ENCODE data around the gene ICAM5.

Gene ICAM5

DNA sequence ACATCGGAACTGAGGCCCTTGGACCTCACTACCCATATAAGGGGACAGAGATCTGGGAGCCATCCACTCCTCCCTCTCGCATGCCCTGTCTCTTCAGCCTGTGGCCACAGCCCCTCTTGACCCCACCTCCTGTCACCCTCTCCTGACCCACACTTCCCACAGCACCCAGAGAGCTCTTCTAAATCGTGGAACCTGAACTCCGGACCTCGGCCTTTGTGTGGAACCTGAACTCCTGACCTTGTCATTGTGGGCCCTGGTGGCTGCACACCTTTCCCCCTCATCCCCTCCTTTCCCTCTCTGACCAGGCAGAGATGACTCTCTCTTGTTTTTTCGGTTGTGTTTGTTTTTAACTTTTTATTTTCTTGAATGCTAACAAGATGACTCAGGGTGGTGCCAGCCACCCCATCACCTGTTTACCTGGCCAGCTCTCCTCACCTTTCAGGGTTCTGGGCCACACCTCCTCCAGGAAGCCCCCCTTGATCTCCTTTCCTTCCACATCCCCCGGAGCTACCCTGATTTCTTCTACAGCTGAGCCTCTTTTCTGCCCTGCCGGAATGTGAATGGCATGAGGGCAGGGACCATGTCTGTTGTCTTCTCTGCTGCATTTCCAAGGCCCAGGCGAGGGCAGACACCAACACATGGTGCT, 32.7 kb upstream of the ICAM5 start:
- Histone ChIP-seq H3K4me1 (ENCODE audit: control insufficient read depth, insufficient read depth, low read length) (peaks cover 7% of the 10 kb centered on the region), H3K4me3 (ENCODE audit: low read length) (no peak overlapping the region), H3K36me3 (ENCODE audit: control insufficient read depth, insufficient read depth, low read length, severe bottlenecking) (peaks cover 58% of the 10 kb centered on the region), H3K9me3 (ENCODE audit: control insufficient read depth, low read length) (no peaks in the 10 kb centered on the region), H3K9ac (ENCODE audit: low read length) (no peak overlapping the region), H3K27me3 (replicated peaks; ENCODE audit: control insufficient read depth, insufficient read depth, low read length) (no peaks in the 10 kb centered on the region)
- DNase-seq (ENCODE audit: low read depth): no peak

DNA sequence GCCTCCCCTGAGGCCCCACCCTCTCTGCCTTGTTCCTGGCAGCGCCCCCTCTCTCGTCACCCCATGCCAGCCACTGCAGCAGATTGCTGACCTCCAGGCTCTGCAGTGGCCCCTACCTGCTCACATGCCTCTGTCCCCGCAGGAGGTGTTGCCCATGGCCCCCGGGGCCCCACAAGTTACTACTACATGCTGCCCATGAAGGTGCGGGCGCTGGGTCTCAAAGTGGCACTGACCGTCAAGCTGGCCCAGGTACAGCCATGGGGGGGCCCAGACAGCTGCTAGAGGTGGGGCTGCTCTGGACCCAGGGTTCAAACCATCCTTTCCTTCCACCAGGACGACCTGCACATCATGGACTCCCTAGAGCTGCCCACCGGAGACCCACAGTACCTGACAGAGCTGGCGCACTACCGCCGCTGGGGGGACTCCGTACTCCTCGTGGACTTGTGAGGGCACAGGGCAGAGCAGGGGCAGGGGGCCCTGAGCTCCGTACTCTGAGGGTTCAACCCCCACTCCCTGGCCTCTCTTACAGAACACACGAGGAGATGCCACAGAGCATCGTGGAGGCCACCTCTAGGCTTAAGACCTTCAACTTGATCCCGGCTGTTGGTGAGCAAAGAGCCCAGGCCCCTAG, 31.6 kb upstream of the ICAM5 start:
- DNase-seq (ENCODE audit: low read depth): no peak

DNA sequence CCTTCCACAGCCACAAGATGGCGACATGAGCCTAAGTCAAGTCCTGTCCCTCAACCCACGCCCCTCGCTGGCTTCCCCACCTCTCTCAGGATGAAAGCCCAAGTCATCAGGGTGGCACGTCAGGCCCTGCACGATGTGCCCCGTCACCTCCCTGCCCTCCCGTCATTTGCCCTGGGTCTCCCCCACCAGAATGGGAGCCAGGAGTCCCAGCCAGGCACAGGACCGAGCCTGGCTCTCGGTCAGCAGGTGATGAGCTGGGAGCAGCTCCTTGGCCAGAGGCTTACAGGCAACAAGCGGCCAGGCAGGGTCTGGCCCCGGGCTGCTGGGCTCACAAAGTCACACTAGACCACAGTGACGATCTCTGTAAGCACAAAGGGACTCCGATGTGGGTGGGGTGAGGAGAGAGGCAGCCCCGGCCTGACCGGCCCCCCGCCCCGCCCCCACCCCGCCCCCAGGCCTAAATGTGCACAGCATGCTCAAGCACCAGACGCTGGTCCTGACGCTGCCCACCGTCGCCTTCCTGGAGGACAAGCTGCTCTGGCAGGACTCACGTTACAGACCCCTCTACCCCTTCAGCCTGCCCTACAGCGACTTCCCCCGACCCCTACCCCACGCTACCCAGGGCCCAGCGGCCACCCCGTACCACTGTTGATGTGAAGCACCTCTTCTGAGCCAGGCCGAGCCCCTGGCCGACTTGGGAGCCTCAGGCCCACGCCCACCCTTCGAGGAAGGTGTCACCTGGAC, 30.4 kb upstream of the ICAM5 start:
- H3K4me1 ChIP-seq (ENCODE audit: control insufficient read depth, insufficient read depth, low read length): no peaks in the 10 kb centered on the region
- H3K27me3 ChIP-seq (replicated peaks; ENCODE audit: control insufficient read depth, insufficient read depth, low read length): no peaks in the 10 kb centered on the region
- H3K9ac ChIP-seq (ENCODE audit: low read length): no peak overlapping the region
- DNase-seq (ENCODE audit: low read depth): peak; percentile 94
- H3K4me3 ChIP-seq (ENCODE audit: low read length): no peak overlapping the region
- peaks cover 48% of the 10 kb centered on the region for H3K36me3 ChIP-seq (ENCODE audit: control insufficient read depth, insufficient read depth, low read length, severe bottlenecking)
- H3K9me3 ChIP-seq (ENCODE audit: control insufficient read depth, low read length): no peaks in the 10 kb centered on the region

More for the DNA sequence above, 31.6 kb upstream of the ICAM5 start:
- Histone ChIP-seq H3K4me3 (ENCODE audit: low read length) (no peak overlapping the region), H3K9me3 (ENCODE audit: control insufficient read depth, low read length) (no peaks in the 10 kb centered on the region), H3K27me3 (replicated peaks; ENCODE audit: control insufficient read depth, insufficient read depth, low read length) (no peaks in the 10 kb centered on the region), H3K9ac (ENCODE audit: low read length) (no peak overlapping the region), H3K36me3 (ENCODE audit: control insufficient read depth, insufficient read depth, low read length, severe bottlenecking) (peaks cover 58% of the 10 kb centered on the region), H3K4me1 (ENCODE audit: control insufficient read depth, insufficient read depth, low read length) (no peaks in the 10 kb centered on the region)

DNA sequence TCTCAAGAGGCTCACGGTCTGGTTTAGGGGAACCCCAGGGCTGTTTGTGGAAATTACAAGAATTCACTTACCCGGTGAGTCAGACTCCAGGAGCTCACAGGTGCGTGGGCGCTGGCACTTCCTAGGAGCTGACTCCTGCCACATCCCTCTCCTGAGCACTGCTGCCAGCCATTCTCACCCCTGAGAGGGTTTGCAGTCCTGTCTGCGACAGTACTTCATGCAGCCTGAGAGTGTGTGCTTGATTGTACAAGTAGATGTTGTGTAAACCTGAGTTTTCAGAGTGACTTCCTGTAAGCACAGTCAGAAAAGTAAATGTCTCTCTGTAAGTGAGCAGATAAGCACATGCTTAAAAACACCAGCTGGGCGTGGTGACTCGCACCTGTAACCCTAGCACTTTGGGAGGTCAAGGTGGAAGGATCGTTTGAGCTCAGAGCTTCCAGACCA, 29.6 kb upstream of the ICAM5 start:
- no peak overlapping the region for H3K4me3 ChIP-seq (ENCODE audit: low read length)
- no peaks in the 10 kb centered on the region for H3K4me1 ChIP-seq (ENCODE audit: control insufficient read depth, insufficient read depth, low read length)
- DNase-seq (ENCODE audit: low read depth): no peak

GRCh38 chr19:10262771-10263170, 27.0 kb upstream of the ICAM5 start:
- DNase-seq (ENCODE audit: low read depth): no peak
- H3K9me3 ChIP-seq (ENCODE audit: control insufficient read depth, low read length): no peaks in the 10 kb centered on the region
- no peak overlapping the region for H3K9ac ChIP-seq (ENCODE audit: low read length)
- H3K27me3 ChIP-seq (replicated peaks; ENCODE audit: control insufficient read depth, insufficient read depth, low read length): no peaks in the 10 kb centered on the region
- no peak overlapping the region for H3K4me3 ChIP-seq (ENCODE audit: low read length)
- H3K4me1 ChIP-seq (ENCODE audit: control insufficient read depth, insufficient read depth, low read length): no peaks in the 10 kb centered on the region
- peaks cover 19% of the 10 kb centered on the region for H3K36me3 ChIP-seq (ENCODE audit: control insufficient read depth, insufficient read depth, low read length, severe bottlenecking)

More for the DNA sequence above, 29.6 kb upstream of the ICAM5 start:
- H3K9ac ChIP-seq (ENCODE audit: low read length): no peak overlapping the region
- peaks cover 40% of the 10 kb centered on the region for H3K36me3 ChIP-seq (ENCODE audit: control insufficient read depth, insufficient read depth, low read length, severe bottlenecking)
- no peaks in the 10 kb centered on the region for H3K27me3 ChIP-seq (replicated peaks; ENCODE audit: control insufficient read depth, insufficient read depth, low read length)
- no peaks in the 10 kb centered on the region for H3K9me3 ChIP-seq (ENCODE audit: control insufficient read depth, low read length)

DNA sequence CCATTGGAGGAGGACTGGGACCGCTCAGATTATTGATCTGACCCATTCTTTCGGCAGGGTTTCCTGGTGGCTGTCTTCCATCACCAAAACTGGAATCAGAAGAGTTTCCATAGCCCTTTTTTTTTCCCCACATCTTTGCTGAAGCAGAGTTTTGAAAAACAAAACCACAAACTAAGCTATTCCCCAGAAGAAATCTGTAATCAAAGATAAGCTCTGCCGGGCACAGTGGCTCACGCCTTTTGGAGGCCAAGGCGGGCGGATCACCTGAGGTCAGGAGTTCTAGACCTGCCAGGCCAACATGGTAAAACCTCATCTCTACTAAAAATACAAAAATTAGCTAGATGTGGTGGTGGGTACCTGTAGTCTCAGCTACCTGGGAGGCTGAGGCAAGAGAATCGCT, 23.0 kb upstream of the ICAM5 start:
- H3K9me3 ChIP-seq (ENCODE audit: control insufficient read depth, low read length): no peaks in the 10 kb centered on the region
- no peaks in the 10 kb centered on the region for H3K27me3 ChIP-seq (replicated peaks; ENCODE audit: control insufficient read depth, insufficient read depth, low read length)
- DNase-seq (ENCODE audit: low read depth): no peak
- no peak overlapping the region for H3K9ac ChIP-seq (ENCODE audit: low read length)
- H3K4me3 ChIP-seq (ENCODE audit: low read length): no peak overlapping the region
- H3K4me1 ChIP-seq (ENCODE audit: control insufficient read depth, insufficient read depth, low read length): peaks cover 5% of the 10 kb centered on the region
- H3K36me3 ChIP-seq (ENCODE audit: control insufficient read depth, insufficient read depth, low read length, severe bottlenecking): no peaks in the 10 kb centered on the region

- DNase-seq (ENCODE audit: low read depth): no peak
- Histone ChIP-seq H3K9me3 (ENCODE audit: control insufficient read depth, low read length) (no peaks in the 10 kb centered on the region), H3K9ac (ENCODE audit: low read length) (no peak overlapping the region), H3K4me3 (ENCODE audit: low read length) (no peak overlapping the region), H3K4me1 (ENCODE audit: control insufficient read depth, insufficient read depth, low read length) (peaks cover 5% of the 10 kb centered on the region), H3K36me3 (ENCODE audit: control insufficient read depth, insufficient read depth, low read length, severe bottlenecking) (no peaks in the 10 kb centered on the region), H3K27me3 (replicated peaks; ENCODE audit: control insufficient read depth, insufficient read depth, low read length) (no peaks in the 10 kb centered on the region)
These were observed 21.7 kb upstream of the ICAM5 start for GRCh38 chr19:10268071-10268470.

DNA sequence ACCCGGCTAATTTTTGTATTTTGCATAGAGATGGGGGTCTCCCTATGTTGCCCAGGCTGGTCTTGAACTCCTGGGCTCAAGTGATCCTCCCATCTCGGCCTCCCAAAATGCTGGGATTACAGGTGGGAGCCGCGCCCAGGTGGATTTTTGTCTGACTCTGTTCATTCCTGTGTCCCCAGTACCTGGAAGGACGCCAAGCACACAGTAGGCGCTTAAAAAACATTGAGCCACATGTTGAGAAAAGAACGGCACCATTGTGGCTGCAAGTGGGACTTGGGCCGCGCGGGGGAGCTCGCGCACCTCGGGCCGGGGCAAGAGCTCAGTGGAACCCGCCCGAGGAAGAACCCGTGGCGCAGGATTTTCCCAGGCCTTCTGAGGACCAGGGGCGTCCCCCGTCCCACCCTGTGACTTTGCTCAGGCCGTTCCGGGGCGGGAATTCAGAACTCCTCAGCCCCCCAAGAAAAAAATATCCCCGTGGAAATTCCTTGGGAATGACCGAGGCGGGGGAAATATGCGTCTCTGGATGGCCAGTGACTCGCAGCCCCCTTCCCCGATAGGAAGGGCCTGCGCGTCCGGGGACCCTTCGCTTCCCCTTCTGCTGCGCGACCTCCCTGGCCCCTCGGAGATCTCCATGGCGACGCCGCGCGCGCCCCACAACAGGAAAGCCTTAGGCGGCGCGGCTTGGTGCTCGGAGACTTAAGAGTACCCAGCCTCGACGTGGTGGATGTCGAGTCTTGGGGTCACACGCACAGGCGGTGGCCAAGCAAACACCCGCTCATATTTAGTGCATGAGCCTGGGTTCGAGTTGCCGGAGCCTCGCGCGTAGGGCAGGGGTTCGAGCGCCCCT, 20.2 kb upstream of the ICAM5 start:
- peak; percentile 90 for DNase-seq (ENCODE audit: low read depth)
- H3K9me3 ChIP-seq (ENCODE audit: control insufficient read depth, low read length): no peaks in the 10 kb centered on the region
- no peaks in the 10 kb centered on the region for H3K36me3 ChIP-seq (ENCODE audit: control insufficient read depth, insufficient read depth, low read length, severe bottlenecking)
- no peaks in the 10 kb centered on the region for H3K27me3 ChIP-seq (replicated peaks; ENCODE audit: control insufficient read depth, insufficient read depth, low read length)
- H3K4me1 ChIP-seq (ENCODE audit: control insufficient read depth, insufficient read depth, low read length): peaks cover 5% of the 10 kb centered on the region
- peak overlapping the region; percentile 75 for H3K4me3 ChIP-seq (ENCODE audit: low read length)
- H3K9ac ChIP-seq (ENCODE audit: low read length): peak overlapping the region; percentile 73

- Histone ChIP-seq H3K9ac (ENCODE audit: low read length) (peak overlapping the region; percentile 73), H3K27me3 (replicated peaks; ENCODE audit: control insufficient read depth, insufficient read depth, low read length) (no peaks in the 10 kb centered on the region), H3K4me1 (ENCODE audit: control insufficient read depth, insufficient read depth, low read length) (peaks cover 5% of the 10 kb centered on the region), H3K9me3 (ENCODE audit: control insufficient read depth, low read length) (no peaks in the 10 kb centered on the region), H3K4me3 (ENCODE audit: low read length) (peak overlapping the region; percentile 75), H3K36me3 (ENCODE audit: control insufficient read depth, insufficient read depth, low read length, severe bottlenecking) (no peaks in the 10 kb centered on the region)
- DNase-seq (ENCODE audit: low read depth): no peak
These were observed 19.6 kb upstream of the ICAM5 start for GRCh38 chr19:10270180-10270615.

- H3K9ac ChIP-seq (ENCODE audit: low read length): peak within 1 kb of the TSS; percentile 73
- H3K36me3 ChIP-seq (ENCODE audit: control insufficient read depth, insufficient read depth, low read length, severe bottlenecking): no peaks in the 10 kb centered on the region
- no peaks in the 10 kb centered on the region for H3K9me3 ChIP-seq (ENCODE audit: control insufficient read depth, low read length)
- peak within 1 kb of the TSS; percentile 75 for H3K4me3 ChIP-seq (ENCODE audit: low read length)
- H3K4me1 ChIP-seq (ENCODE audit: control insufficient read depth, insufficient read depth, low read length): peaks cover 5% of the 10 kb centered on the region
- DNase-seq (ENCODE audit: low read depth): peak; percentile 33
- H3K27me3 ChIP-seq (replicated peaks; ENCODE audit: control insufficient read depth, insufficient read depth, low read length): no peaks in the 10 kb centered on the region
These were observed 18.9 kb upstream of the ICAM5 start, which contains the start of gene ICAM1 for GRCh38 chr19:10270616-10271394. ICAM1 (plus strand) TSS chr19:10271120; CDS start chr19:10271160, 40 bp downstream.

Data from adipocyte (in vitro differentiated cells).